A549 treated with DMSO at 1 μM for 4 hours (cell line): ENCODE results near the gene AP2A2. TPM values are rescaled to one million over a fixed set of nuclear protein-coding genes. Genes with fewer than 3 reads are reported as not detected.

Experiments
- total RNA-seq: library from RNA; stranded (reverse); fragments of 200-300 nt; extraction: Qiagen RNA extraction; gene quantifications from 5 replicates; pipeline ENCODE4 v1.2.3, GENCODE V29; 2022; ENCODE audit warnings: low read depth

The AP2A2 gene
- 28.5 to 41.5 TPM (median 36.3 TPM) in 5 replicates for total RNA-seq

GRCh38 chr11:925496-926301 lies at the start of gene AP2A2:
Gene AP2A2, plus strand, starts transcription at chr11:925870. Its CDS starts 152 bp downstream, at chr11:926022.

GRCh38 chr11:910589-911030 lies 15.1 kb upstream of the AP2A2 start, which contains the start of gene CHID1:
Gene CHID1, minus strand, starts transcription at chr11:910810. Its CDS starts 5,994 bp downstream, at chr11:904816.

GRCh38 chr11:1036303-1036923 lies 110.7 kb downstream of the AP2A2 start, which contains the start of gene MUC6:
Gene MUC6, minus strand, starts transcription at chr11:1036718. Its CDS starts 63 bp downstream, at chr11:1036655.

Other genes starting within 250 kb of the AP2A2 start
- 23.3 to 39.2 TPM (median 31.9 TPM) in 5 replicates for gene DEAF1, start 230.6 kb upstream of the AP2A2 start, total RNA-seq
- 8.4 to 10.9 TPM (median 9.5 TPM) in 5 replicates for gene TMEM80, start 230.1 kb upstream of the AP2A2 start, total RNA-seq
- 71.0 to 121 TPM (median 114 TPM) in 5 replicates for gene EPS8L2, start 219.6 kb upstream of the AP2A2 start, total RNA-seq
- gene TALDO1, start 178.4 kb upstream of the AP2A2 start, total RNA-seq, result 427 to 504 TPM (median 430 TPM) in 5 replicates
- gene GATD1, start 148.4 kb upstream of the AP2A2 start, total RNA-seq, result 37.5 to 49.3 TPM (median 45.9 TPM) in 5 replicates
- 0.81 to 2.3 TPM (median 1.6 TPM) in 5 replicates for gene CEND1, start 135.8 kb upstream of the AP2A2 start, total RNA-seq
- 24.3 to 40.1 TPM (median 33.7 TPM) in 5 replicates for gene SLC25A22, start 127.6 kb upstream of the AP2A2 start, total RNA-seq
- gene PIDD1, start 120.6 kb upstream of the AP2A2 start, total RNA-seq, result 9.7 to 16.8 TPM (median 13.3 TPM) in 5 replicates
- gene RPLP2, start 115.9 kb upstream of the AP2A2 start, total RNA-seq, result 1,681 to 2,398 TPM (median 2,293 TPM) in 5 replicates
- 40.4 to 57.7 TPM (median 52.1 TPM) in 5 replicates for gene PNPLA2, start 107.0 kb upstream of the AP2A2 start, total RNA-seq
- gene CRACR2B, start 98.0 kb upstream of the AP2A2 start, total RNA-seq, result 3.1 to 4.7 TPM (median 3.6 TPM) in 5 replicates
- 728 to 834 TPM (median 790 TPM) in 5 replicates for gene CD151, start 92.9 kb upstream of the AP2A2 start, total RNA-seq
- 546 to 649 TPM (median 614 TPM) in 5 replicates for gene POLR2L, start 83.3 kb upstream of the AP2A2 start, total RNA-seq
- 132 to 188 TPM (median 168 TPM) in 5 replicates for gene TSPAN4, start 83.0 kb upstream of the AP2A2 start, total RNA-seq
- 74.3 to 81.3 TPM (median 76.0 TPM) in 5 replicates for gene CHID1, start 15.1 kb upstream of the AP2A2 start, total RNA-seq
- 0.01 TPM in 2 of 5 replicates, not detected in the others for gene MUC6, start 110.8 kb downstream of the AP2A2 start, total RNA-seq
- 0.17 to 0.35 TPM (median 0.18 TPM) in 5 replicates for gene MUC2, start 149.0 kb downstream of the AP2A2 start, total RNA-seq
- 2.3 to 5.4 TPM (median 4.6 TPM) in 5 replicates for gene MUC5AC, start 232.1 kb downstream of the AP2A2 start, total RNA-seq